T-cell (primary cell): ENCODE measurements around the gene ROBO1. TPM values are rescaled to one million over a fixed set of nuclear protein-coding genes. Genes with fewer than 3 reads are reported as not detected.

Source experiments
- ATAC-seq, 4 experiments: fragments of 200-7000 bp in 3 of 4; fragments of 150-1000 bp in 1 of 4; cut with Tn5 transposase; replicated peaks in 1 of 4; 1 replicate in 3 of 4; 2 replicates in 1 of 4; pipeline ENCODE4 v1.10.0; 2021; ENCODE audit warnings: moderate library complexity in 3 of 4, mild to moderate bottlenecking in 2 of 4, moderate number of reproducible peaks in 1 of 4
- CTCF ChIA-PET, 2 donors: fragments of 300-600 bp; sonication (Branson Sonifier 250); formaldehyde crosslinking; loops; one replicate each; lab custom pipeline; 2022; ENCODE audit warnings: antibody characterized with exemption in 2 of 2; lab: Charles Lee
- POLR2A ChIA-PET, 2 donors: fragments of 300-600 bp; sonication (Branson Sonifier 250); formaldehyde crosslinking; loops; one replicate each; lab custom pipeline; 2022; ENCODE audit warnings: antibody characterized with exemption in 2 of 2; lab: Charles Lee
- DNase-seq, 35 experiments: peaks; one replicate each; pipeline versions ENCODE4 v3.0.0 to v3.0.0-alpha.2; 2013 to 2023
- H3K27ac ChIP-seq: one replicate; pipeline ENCODE4 v1.5.1; 2013; ENCODE audit warnings: low read length
- H3K27me3 ChIP-seq, 2 experiments: replicated peaks in 1 of 2; 1 replicate in 1 of 2; 2 replicates in 1 of 2; pipeline versions ENCODE4 v1.6.1 to v1.7.0; 2013; ENCODE audit warnings: low read length in 1 of 2, mixed read lengths in 1 of 2; ENCODE audit not compliant: control insufficient read depth in 2 of 2, insufficient read depth in 2 of 2; ENCODE audit errors: extremely low read depth in 1 of 2
- H3K36me3 ChIP-seq, 2 donors: 1 replicate in 1 of 2; 2 replicates in 1 of 2; pipeline versions ENCODE4 v1.6.1 to v1.7.0; 2013; ENCODE audit warnings: low read length in 1 of 2; ENCODE audit not compliant: control insufficient read depth in 2 of 2, insufficient read depth in 1 of 2; ENCODE audit errors: extremely low read depth in 1 of 2
- H3K4me1 ChIP-seq, 2 experiments: 1 replicate in 1 of 2; 2 replicates in 1 of 2; pipeline versions ENCODE4 v1.6.1 to v1.7.0; 2013; ENCODE audit warnings: low read length in 2 of 2, mixed read lengths in 1 of 2; ENCODE audit not compliant: insufficient read depth in 2 of 2, control insufficient read depth in 1 of 2; ENCODE audit errors: extremely low read depth in 1 of 2
- H3K4me3 ChIP-seq, 2 donors: 1 replicate in 1 of 2; 2 replicates in 1 of 2; pipeline versions ENCODE4 v1.5.1 to v1.7.0; 2013; ENCODE audit warnings: mild to moderate bottlenecking in 2 of 2, low read length in 1 of 2, moderate library complexity in 1 of 2; ENCODE audit not compliant: control insufficient read depth in 1 of 2; ENCODE audit errors: extremely low read depth in 1 of 2
- H3K9me3 ChIP-seq: 2 replicates; pipeline ENCODE4 v1.7.0; 2013
- H3K27ac Mint-ChIP-seq, 2 donors: one replicate each; pipeline ENCODE4 v1.8.0; 2020 to 2021; ENCODE audit warnings: mild to moderate bottlenecking in 2 of 2, mixed read lengths in 2 of 2
- H3K27me3 Mint-ChIP-seq, 2 donors: one replicate each; pipeline ENCODE4 v1.8.0; 2021 to 2022; ENCODE audit warnings: mixed read lengths in 2 of 2
- H3K36me3 Mint-ChIP-seq: one replicate; pipeline ENCODE4 v1.8.0; 2021; ENCODE audit warnings: mixed read lengths
- H3K4me1 Mint-ChIP-seq, 3 donors: one replicate each; pipeline ENCODE4 v1.8.0; 2020 to 2022; ENCODE audit warnings: mixed read lengths in 3 of 3, mild to moderate bottlenecking in 1 of 3
- H3K4me3 Mint-ChIP-seq, 3 donors: one replicate each; pipeline ENCODE4 v1.8.0; 2020 to 2022; ENCODE audit warnings: mild to moderate bottlenecking in 3 of 3, mixed read lengths in 3 of 3, moderate library complexity in 3 of 3
- H3K9me3 Mint-ChIP-seq, 3 donors: one replicate each; pipeline ENCODE4 v1.8.0; 2020 to 2022; ENCODE audit warnings: mixed read lengths in 3 of 3
- WGBS: methylation state at CpG from one replicate; pipeline ENCODE4 v1.1.5; 2013; ENCODE audit warnings: missing lambda C conversion rate; ENCODE audit not compliant: insufficient coverage; 5-methylcytosine and 5-hydroxymethylcytosine counted together
- total RNA-seq, 35 experiments: library from RNA in 6 of 35; stranded (reverse) in 6 of 35; fragments of 120-200 nt in 1 of 35; gene quantifications; one replicate each; pipeline versions ENCODE4 v1.2.1 to v1.2.4 and lab custom pipeline; 2013 to 2026

The ROBO1 gene
- total RNA-seq, 5 donors from 2014 or later (not counting 1 experiment from before 2014, with no cell fraction given) = 0.20 to 2.4 (median 1.7) TPM

- DNase-seq (no peak), ATAC-seq (no peak)
- Histone ChIP-seq H3K9me3 (no peaks in the 10 kb centered on the region), H3K27ac (no peak overlapping the region), H3K4me3 (no peak overlapping the region), H3K36me3 (no peaks in the 10 kb centered on the region), H3K4me1 (no peaks in the 10 kb centered on the region), H3K27me3 (no peaks in the 10 kb centered on the region)
- no peak overlapping the region for H3K27ac Mint-ChIP-seq
- WGBS = no CpG with 5 or more reads among the region's 1 CpG
- H3K4me3 Mint-ChIP-seq = no peak overlapping the region
- CTCF ChIA-PET = no interaction called here
- no peaks in the 10 kb centered on the region for H3K4me1 Mint-ChIP-seq
- POLR2A ChIA-PET = no interaction called here
- H3K9me3 Mint-ChIP-seq = peaks cover 9 to 12% (median 12%) of the 10 kb centered on the region in 3 donors
- H3K36me3 Mint-ChIP-seq = no peaks in the 10 kb centered on the region
- H3K27me3 Mint-ChIP-seq = no peaks in the 10 kb centered on the region
Observed at GRCh38 chr3:79436387-79436786, 331.4 kb downstream of the ROBO1 start.

GRCh38 chr3:79427081-79427480, 340.7 kb downstream of the ROBO1 start:
- 100% methylated on average over 2 of the region's 5 CpGs for WGBS
- no peaks in the 10 kb centered on the region for H3K27me3 Mint-ChIP-seq
- no peaks in the 10 kb centered on the region for H3K4me1 Mint-ChIP-seq
- DNase-seq = no peak
- Histone ChIP-seq H3K27ac (no peak overlapping the region), H3K4me3 (no peak overlapping the region), H3K4me1 (no peaks in the 10 kb centered on the region), H3K9me3 (no peaks in the 10 kb centered on the region), H3K27me3 (no peaks in the 10 kb centered on the region), H3K36me3 (no peaks in the 10 kb centered on the region)
- ATAC-seq = no peak
- ChIA-PET CTCF (no interaction called here), POLR2A (no interaction called here)
- H3K9me3 Mint-ChIP-seq = peaks cover 6 to 17% (median 15%) of the 10 kb centered on the region in 3 donors
- H3K4me3 Mint-ChIP-seq = no peak overlapping the region
- no peaks in the 10 kb centered on the region for H3K36me3 Mint-ChIP-seq
- no peak overlapping the region for H3K27ac Mint-ChIP-seq

GRCh38 chr3:79424811-79425210, 343.0 kb downstream of the ROBO1 start:
- CTCF ChIA-PET = no interaction called here

GRCh38 chr3:79423417-79423816, 344.4 kb downstream of the ROBO1 start:
- WGBS = no CpG with 5 or more reads among the region's 5 CpGs
- Mint-ChIP-seq H3K27ac (no peak overlapping the region), H3K36me3 (no peaks in the 10 kb centered on the region), H3K4me3 (no peak overlapping the region), H3K27me3 (no peaks in the 10 kb centered on the region), H3K9me3 (peaks cover 9 to 26% (median 22%) of the 10 kb centered on the region in 3 donors), H3K4me1 (no peaks in the 10 kb centered on the region)
- CTCF ChIA-PET = no interaction called here
- no peak for DNase-seq
- no peak overlapping the region for H3K27ac ChIP-seq
- no peaks in the 10 kb centered on the region for H3K27me3 ChIP-seq
- H3K4me3 ChIP-seq = no peak overlapping the region
- no peaks in the 10 kb centered on the region for H3K9me3 ChIP-seq
- H3K36me3 ChIP-seq = no peaks in the 10 kb centered on the region
- POLR2A ChIA-PET = interaction anchor here in 1 of 2 donors (0.6 kb wide), 1 partner anchor 14 kb away, joined by 3 read pairs; no protein-coding TSS in a partner anchor
- no peak for ATAC-seq
- H3K4me1 ChIP-seq = no peaks in the 10 kb centered on the region

More at GRCh38 chr3:79424811-79425210, 343.0 kb downstream of the ROBO1 start:
- POLR2A ChIA-PET = no interaction called here
- Mint-ChIP-seq H3K27me3 (no peaks in the 10 kb centered on the region), H3K4me1 (no peaks in the 10 kb centered on the region), H3K4me3 (no peak overlapping the region), H3K27ac (no peak overlapping the region), H3K9me3 (peaks cover 13 to 23% (median 19%) of the 10 kb centered on the region in 3 donors), H3K36me3 (no peaks in the 10 kb centered on the region)
- no peak for ATAC-seq
- H3K9me3 ChIP-seq = no peaks in the 10 kb centered on the region
- WGBS = 83% methylated on average over 2 of the region's 3 CpGs
- H3K4me1 ChIP-seq = no peaks in the 10 kb centered on the region
- no peak overlapping the region for H3K27ac ChIP-seq
- DNase-seq = no peak
- no peaks in the 10 kb centered on the region for H3K27me3 ChIP-seq
- no peaks in the 10 kb centered on the region for H3K36me3 ChIP-seq
- H3K4me3 ChIP-seq = no peak overlapping the region

GRCh38 chr3:79421273-79421672, 346.5 kb downstream of the ROBO1 start:
- Mint-ChIP-seq H3K36me3 (no peaks in the 10 kb centered on the region), H3K4me1 (no peaks in the 10 kb centered on the region), H3K27ac (no peak overlapping the region), H3K9me3 (peaks cover 9 to 27% (median 20%) of the 10 kb centered on the region in 3 donors), H3K27me3 (no peaks in the 10 kb centered on the region), H3K4me3 (no peak overlapping the region)
- ChIA-PET POLR2A (no interaction called here), CTCF (interaction anchor here in 1 of 2 donors (0.6 kb wide), 1 partner anchor 31 kb away, joined by 3 read pairs; no protein-coding TSS in a partner anchor)
- no peak overlapping the region for H3K4me3 ChIP-seq
- no peaks in the 10 kb centered on the region for H3K9me3 ChIP-seq
- H3K27ac ChIP-seq = no peak overlapping the region
- H3K27me3 ChIP-seq = no peaks in the 10 kb centered on the region
- WGBS = 43% methylated on average over 1 of the region's 2 CpGs
- no peaks in the 10 kb centered on the region for H3K4me1 ChIP-seq
- ATAC-seq (no peak), DNase-seq (no peak)
- H3K36me3 ChIP-seq = no peaks in the 10 kb centered on the region

GRCh38 chr3:79418855-79419621, 348.8 kb downstream of the ROBO1 start:
- H3K4me3 Mint-ChIP-seq = no peak overlapping the region
- no peaks in the 10 kb centered on the region for H3K36me3 Mint-ChIP-seq
- 51% methylated on average over 5 of the region's 7 CpGs for WGBS
- H3K4me1 ChIP-seq = no peaks in the 10 kb centered on the region
- no peak overlapping the region for H3K27ac ChIP-seq
- no peaks in the 10 kb centered on the region for H3K27me3 ChIP-seq
- ChIA-PET CTCF (no interaction called here), POLR2A (no interaction called here)
- no peak overlapping the region for H3K27ac Mint-ChIP-seq
- H3K9me3 Mint-ChIP-seq = peaks cover 19 to 31% (median 21%) of the 10 kb centered on the region in 3 donors
- no peaks in the 10 kb centered on the region for H3K4me1 Mint-ChIP-seq
- H3K9me3 ChIP-seq = no peaks in the 10 kb centered on the region
- DNase-seq (no peak), ATAC-seq (no peak)
- no peaks in the 10 kb centered on the region for H3K27me3 Mint-ChIP-seq
- no peaks in the 10 kb centered on the region for H3K36me3 ChIP-seq
- H3K4me3 ChIP-seq = no peak overlapping the region
